Measurements from ENCODE around the gene CATSPER1. TPM values are rescaled to one million over a fixed set of nuclear protein-coding genes. Genes with fewer than 3 reads are reported as not detected.

Gene CATSPER1
- total and polyA plus RNA-seq, 8 donors: 0.24 to 2.6 (median 1.2) TPM; not detected in 5

GRCh38 chr11:66052664-66052982, 26.3 kb upstream of the CATSPER1 start:
- H3K4me3 ChIP-seq: peak overlapping the region; percentile 72 to 98
- TF ChIP-seq CTCF (IDR thresholded peaks at IDR 0.05): no peak
- intact Hi-C loops (cut with DNase I): no loop called here
- peaks cover 8 to 22% of the 10 kb centered on the region in 2 donors for H3K27me3 ChIP-seq
- H3K27ac ChIP-seq: peak overlapping the region; percentile 89 to 91
- DNase-seq: no peak
- peaks cover 0 to 42% of the 10 kb centered on the region in 2 donors for H3K36me3 ChIP-seq
- H3K4me1 ChIP-seq: peaks cover 9 to 29% of the 10 kb centered on the region in 2 donors
- ATAC-seq: no peak
- H3K9me3 ChIP-seq: no peaks in the 10 kb centered on the region

- TF ChIP-seq CTCF (IDR thresholded peaks at IDR 0.05): no peak
- intact Hi-C loops (cut with DNase I): no loop called here
- Histone ChIP-seq H3K4me3 (peak within 1 kb of the TSS; percentile 72 to 98), H3K4me1 (peaks cover 9 to 29% of the 10 kb centered on the region in 2 donors), H3K27me3 (peaks cover 8 to 26% of the 10 kb centered on the region in 2 donors), H3K27ac (peak within 1 kb of the TSS; percentile 89 to 91), H3K9me3 (no peaks in the 10 kb centered on the region), H3K36me3 (peaks cover 0 to 36% of the 10 kb centered on the region in 2 donors)
- ATAC-seq (peak; percentile 98), DNase-seq (peak; percentile 96 to 100 (median 99))
These were observed 25.7 kb upstream of the CATSPER1 start, which contains the start of gene SF3B2 for GRCh38 chr11:66051766-66052663. Gene SF3B2 (plus strand): TSS chr11:66052364. CDS start chr11:66052385, 21 bp downstream.

GRCh38 chr11:66051371-66051765, 25.1 kb upstream of the CATSPER1 start:
- intact Hi-C loops (cut with DNase I): no loop called here
- no peak for ATAC-seq
- peaks cover 9 to 29% of the 10 kb centered on the region in 2 donors for H3K4me1 ChIP-seq
- H3K27me3 ChIP-seq: peaks cover 8 to 26% of the 10 kb centered on the region in 2 donors
- no peaks in the 10 kb centered on the region for H3K9me3 ChIP-seq
- no peak for TF ChIP-seq CTCF (IDR thresholded peaks at IDR 0.05)
- peak overlapping the region; percentile 89 to 91 for H3K27ac ChIP-seq
- H3K4me3 ChIP-seq: peak overlapping the region; percentile 72 to 98
- DNase-seq: no peak
- peaks cover 0 to 30% of the 10 kb centered on the region in 2 donors for H3K36me3 ChIP-seq

- Histone ChIP-seq H3K4me3 (no peak overlapping the region), H3K36me3 (peaks cover 0 to 23% of the 10 kb centered on the region in 2 donors), H3K27me3 (peaks cover 8 to 26% of the 10 kb centered on the region in 2 donors), H3K9me3 (no peaks in the 10 kb centered on the region), H3K27ac (no peak overlapping the region), H3K4me1 (peaks cover 9 to 29% of the 10 kb centered on the region in 2 donors)
- DNase-seq (no peak), ATAC-seq (no peak)
- no peak for TF ChIP-seq CTCF (IDR thresholded peaks at IDR 0.05)
- intact Hi-C loops (cut with DNase I): no loop called here
These were observed 24.4 kb upstream of the CATSPER1 start for GRCh38 chr11:66050581-66051231.
